ENCODE results near the gene DPF3.

DNA sequence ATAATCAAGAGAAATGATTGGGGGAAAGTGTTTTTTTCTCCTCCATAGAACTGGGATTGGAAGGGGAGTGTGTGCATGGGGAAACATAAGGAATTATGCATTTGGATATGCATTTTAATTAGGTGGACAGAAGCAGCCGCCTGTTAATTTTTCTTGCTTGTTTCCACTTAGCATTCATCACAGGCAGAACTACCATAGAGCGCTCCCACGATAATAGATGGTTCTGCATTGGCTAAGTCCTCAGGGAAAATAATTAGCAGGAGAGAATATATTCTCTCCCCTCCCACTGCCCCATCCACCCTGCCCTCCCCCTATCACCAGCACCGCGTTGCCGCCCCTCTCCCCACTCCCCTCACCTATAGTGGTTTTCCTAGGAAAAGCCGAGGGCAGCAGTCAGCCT, 11.4 kb downstream of the DPF3 start:
- TF ChIP-seq YY1 (IDR thresholded peaks at IDR 0.05; ENCODE audit: insufficient read depth, insufficient read length) (no peak), SUZ12 (IDR thresholded peaks at IDR 0.05; ENCODE audit: extremely low read depth, insufficient read depth, insufficient read length) (no peak), ZNF274 (IDR thresholded peaks at IDR 0.05; ENCODE audit: low read depth, low read length) (no peak)
